Type B pancreatic cell (in vitro differentiated cells): ENCODE data around the gene OPA1. TPM values are rescaled to one million over a fixed set of nuclear protein-coding genes. Genes with fewer than 3 reads are reported as not detected.

Experiments
- DNase-seq: peaks from one replicate; pipeline ENCODE4 v3.0.0; 2021; ENCODE audit warnings: mixed read lengths; ENCODE audit not compliant: unreplicated experiment; ENCODE audit errors: extremely low spot score
- H3K27ac Mint-ChIP-seq: 2 replicates; pipeline ENCODE4 v1.8.0; 2021; ENCODE audit warnings: mild to moderate bottlenecking, mixed read lengths
- H3K27me3 Mint-ChIP-seq: 2 replicates; pipeline ENCODE4 v1.8.0; 2021; ENCODE audit warnings: mixed read lengths
- H3K36me3 Mint-ChIP-seq: 2 replicates; pipeline ENCODE4 v1.8.0; 2021; ENCODE audit warnings: mixed read lengths
- H3K4me1 Mint-ChIP-seq: one replicate; pipeline ENCODE4 v1.8.0; 2021; ENCODE audit warnings: mixed read lengths; ENCODE audit not compliant: unreplicated experiment
- H3K4me3 Mint-ChIP-seq: 2 replicates; pipeline ENCODE4 v1.8.0; 2021; ENCODE audit warnings: mild to moderate bottlenecking, mixed read lengths
- H3K9me3 Mint-ChIP-seq: 2 replicates; pipeline ENCODE4 v1.8.0; 2021; ENCODE audit warnings: mixed read lengths
- CTCF ChIP-seq: fragments of 200-600 bp; sonication (generic); conservative IDR thresholded peaks from 2 replicates; pipeline ENCODE4 v1.5.0; 2021; ENCODE audit warnings: antibody characterized with exemption, mild to moderate bottlenecking
- total RNA-seq: library from RNA; stranded (reverse); gene quantifications from 2 replicates; pipeline ENCODE4 v1.2.1, GENCODE V29; 2021; ENCODE audit warnings: low replicate concordance

OPA1 gene
- total RNA-seq, 1 donor from 2014 or later, result 57.7 TPM

- no peak for TF ChIP-seq CTCF
- Mint-ChIP-seq H3K4me1 (peaks cover 9% of the 10 kb centered on the region), H3K36me3 (no peaks in the 10 kb centered on the region), H3K4me3 (peak overlapping the region; percentile 89), H3K9me3 (no peaks in the 10 kb centered on the region), H3K27ac (no peak overlapping the region), H3K27me3 (peaks cover 4% of the 10 kb centered on the region)
- DNase-seq, result no peak
Observed at GRCh38 chr3:193552923-193553322, 40.1 kb upstream of the OPA1 start.

- H3K27ac Mint-ChIP-seq, result peak overlapping the region; percentile 93
- no peaks in the 10 kb centered on the region for H3K9me3 Mint-ChIP-seq
- H3K36me3 Mint-ChIP-seq, result no peaks in the 10 kb centered on the region
- peaks cover 4% of the 10 kb centered on the region for H3K27me3 Mint-ChIP-seq
- H3K4me1 Mint-ChIP-seq, result peaks cover 9% of the 10 kb centered on the region
- no peak for DNase-seq
- peak overlapping the region; percentile 89 for H3K4me3 Mint-ChIP-seq
- no peak for TF ChIP-seq CTCF
Observed at GRCh38 chr3:193553586-193553985, 39.4 kb upstream of the OPA1 start.

GRCh38 chr3:193554811-193555210, 38.2 kb upstream of the OPA1 start, which contains the start of gene ATP13A4:
Gene ATP13A4 (minus strand): TSS chr3:193554895. CDS start chr3:193554799, 96 bp downstream.
- no peak for DNase-seq
- Mint-ChIP-seq H3K36me3 (no peaks in the 10 kb centered on the region), H3K27ac (peak within 1 kb of the TSS; percentile 93), H3K4me3 (peak within 1 kb of the TSS; percentile 89), H3K9me3 (no peaks in the 10 kb centered on the region), H3K4me1 (peaks cover 9% of the 10 kb centered on the region), H3K27me3 (peaks cover 4% of the 10 kb centered on the region)
- no peak for TF ChIP-seq CTCF

GRCh38 chr3:193556841-193557240, 36.2 kb upstream of the OPA1 start:
- H3K36me3 Mint-ChIP-seq, result no peaks in the 10 kb centered on the region
- TF ChIP-seq CTCF, result no peak
- no peak overlapping the region for H3K27ac Mint-ChIP-seq
- DNase-seq, result no peak
- H3K27me3 Mint-ChIP-seq, result peaks cover 4% of the 10 kb centered on the region
- H3K9me3 Mint-ChIP-seq, result no peaks in the 10 kb centered on the region
- H3K4me1 Mint-ChIP-seq, result peaks cover 9% of the 10 kb centered on the region
- no peak overlapping the region for H3K4me3 Mint-ChIP-seq

GRCh38 chr3:193559100-193559499, 33.9 kb upstream of the OPA1 start:
- DNase-seq, result no peak
- H3K27ac Mint-ChIP-seq, result no peak overlapping the region
- H3K4me3 Mint-ChIP-seq, result no peak overlapping the region
- H3K36me3 Mint-ChIP-seq, result no peaks in the 10 kb centered on the region
- H3K27me3 Mint-ChIP-seq, result peaks cover 4% of the 10 kb centered on the region
- no peaks in the 10 kb centered on the region for H3K9me3 Mint-ChIP-seq
- TF ChIP-seq CTCF, result no peak
- peaks cover 5% of the 10 kb centered on the region for H3K4me1 Mint-ChIP-seq

- no peaks in the 10 kb centered on the region for H3K4me1 Mint-ChIP-seq
- H3K4me3 Mint-ChIP-seq, result no peak overlapping the region
- DNase-seq, result no peak
- TF ChIP-seq CTCF, result no peak
- no peaks in the 10 kb centered on the region for H3K9me3 Mint-ChIP-seq
- no peaks in the 10 kb centered on the region for H3K36me3 Mint-ChIP-seq
- H3K27ac Mint-ChIP-seq, result no peak overlapping the region
- H3K27me3 Mint-ChIP-seq, result no peaks in the 10 kb centered on the region
Observed at GRCh38 chr3:193560091-193560490, 32.9 kb upstream of the OPA1 start.
